Ecto neural progenitor cell (in vitro differentiated cells): ENCODE results near the gene NPPC.

Experiments used
- DNase-seq: peaks from one replicate; pipeline ENCODE4 v3.0.0-alpha.2; 2018; ENCODE audit warnings: low spot score

Gene NPPC

DNA sequence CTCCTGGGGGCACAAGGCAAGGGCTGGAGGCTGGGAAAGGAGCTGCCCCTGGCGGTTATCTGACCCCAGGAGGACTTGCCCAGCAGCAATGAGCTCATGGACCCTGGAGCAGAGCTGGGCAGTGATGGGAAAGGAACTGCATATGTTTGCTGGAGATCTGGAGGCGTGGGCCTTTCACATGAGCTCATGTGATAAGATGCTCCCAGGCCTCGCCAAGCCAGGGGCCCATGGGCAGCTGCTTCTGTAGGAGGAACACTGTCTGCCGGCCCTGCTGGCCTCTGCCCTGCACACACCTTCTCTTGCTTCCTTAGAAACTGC lies 9.0 kb upstream of the NPPC start:
- peak; percentile 44 for DNase-seq

GRCh38 chr2:231934441-231935206 lies 8.4 kb upstream of the NPPC start:
- DNase-seq = peak; percentile 34

- DNase-seq = no peak
Observed at GRCh38 chr2:231933916-231934401, 7.8 kb upstream of the NPPC start.

DNA sequence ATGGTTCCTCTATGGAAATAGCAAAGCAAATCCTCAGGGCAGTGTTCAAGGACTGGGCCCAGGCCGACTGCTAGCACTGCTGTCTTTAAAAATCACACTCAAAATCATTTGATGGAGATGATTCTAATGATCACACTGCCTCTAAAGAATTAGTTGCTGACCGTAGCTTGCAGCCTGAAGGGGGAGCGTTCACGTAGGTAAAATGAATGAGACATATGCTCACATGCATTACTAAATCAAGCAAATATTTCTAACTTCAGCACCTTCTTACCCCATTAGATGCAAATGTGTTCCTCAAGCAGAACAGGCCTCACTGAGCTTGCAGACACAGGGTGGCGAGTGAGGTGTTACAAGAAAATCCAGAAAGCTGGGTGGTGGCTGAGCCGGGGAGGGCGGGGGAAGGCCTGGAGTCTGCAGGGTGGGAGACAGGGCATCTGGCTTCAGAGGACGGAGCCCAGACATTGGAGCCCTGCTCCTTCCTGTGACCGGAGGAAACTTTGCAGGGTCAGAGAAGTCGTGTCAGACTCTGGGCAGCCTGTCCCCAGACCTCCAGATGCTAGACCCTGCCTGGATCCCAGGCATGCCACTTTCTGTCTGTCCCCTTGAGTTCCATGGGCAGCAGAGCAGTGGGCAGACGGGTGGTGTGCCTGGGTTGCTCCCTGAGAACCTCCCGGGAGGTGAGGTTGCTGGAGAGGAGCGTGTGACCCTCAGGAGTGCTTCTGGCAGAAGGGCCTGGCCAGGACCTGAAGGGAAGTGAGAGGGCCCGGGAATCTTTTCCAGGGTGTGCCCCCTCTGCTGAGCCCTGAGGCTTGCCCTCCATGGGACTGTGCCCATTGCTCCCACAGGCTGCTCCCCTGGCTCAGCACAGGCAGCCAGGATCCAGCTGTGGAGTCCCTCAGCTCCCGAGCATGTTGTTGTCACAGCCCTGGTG lies 7.1 kb upstream of the NPPC start:
- peak; percentile 43 for DNase-seq

GRCh38 chr2:231932711-231932970 lies 6.4 kb upstream of the NPPC start:
- peak; percentile 17 for DNase-seq

DNA sequence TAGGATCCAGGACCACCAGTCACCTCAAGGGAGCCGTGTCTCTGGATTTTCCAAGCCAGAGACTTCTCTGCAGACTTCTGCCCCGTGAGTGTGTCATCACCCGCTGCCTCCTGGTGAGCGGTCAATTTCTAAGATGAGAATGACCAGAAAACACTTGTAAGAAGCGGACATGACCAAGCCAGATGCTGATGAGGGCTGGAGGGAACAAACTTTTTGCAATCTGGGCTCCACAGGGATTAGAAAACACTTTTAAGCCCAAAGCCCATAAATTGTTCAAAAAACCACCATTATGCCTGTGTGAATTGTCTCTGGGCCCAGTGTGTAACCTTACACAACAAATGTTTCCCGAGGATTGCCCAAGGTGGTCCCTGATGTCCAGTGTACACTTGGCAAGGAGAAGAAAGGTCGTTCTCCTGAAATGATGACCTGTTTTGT lies 5.3 kb upstream of the NPPC start:
- DNase-seq = peak; percentile 15

DNA sequence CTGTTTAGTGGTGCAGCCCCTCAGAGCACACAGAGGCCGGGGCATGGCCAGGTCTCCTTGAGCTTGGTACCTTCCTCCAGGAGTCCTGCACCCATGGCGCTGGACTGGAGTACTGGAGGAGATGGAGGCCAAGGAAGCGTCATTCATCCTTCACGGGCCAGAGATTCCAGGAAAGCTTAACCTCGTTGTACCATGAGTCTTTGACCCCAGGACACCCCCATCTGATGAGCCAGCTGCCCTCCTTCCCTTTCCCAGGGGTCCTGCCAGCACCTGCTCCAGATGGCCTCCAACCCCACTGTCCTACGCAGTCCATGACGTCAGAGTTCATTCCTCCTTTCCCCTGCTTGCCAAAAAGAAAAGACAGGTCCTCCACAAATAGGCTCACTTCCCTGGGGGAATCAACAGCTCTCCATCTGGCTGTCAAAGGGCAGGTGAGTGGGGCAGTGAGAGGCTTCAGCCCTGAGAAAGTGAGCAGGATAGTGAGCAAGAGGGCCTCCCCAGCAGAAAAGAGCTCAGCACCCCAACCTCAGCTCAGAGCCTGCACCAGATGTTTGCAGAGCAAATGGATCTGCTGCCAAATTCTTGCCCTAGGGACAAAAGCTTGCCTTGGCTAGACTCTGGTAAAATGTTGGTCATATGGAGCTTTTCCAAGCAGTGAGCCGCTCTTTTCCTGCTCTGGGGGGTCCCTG lies 4.5 kb upstream of the NPPC start:
- peak; percentile 31 for DNase-seq

DNA sequence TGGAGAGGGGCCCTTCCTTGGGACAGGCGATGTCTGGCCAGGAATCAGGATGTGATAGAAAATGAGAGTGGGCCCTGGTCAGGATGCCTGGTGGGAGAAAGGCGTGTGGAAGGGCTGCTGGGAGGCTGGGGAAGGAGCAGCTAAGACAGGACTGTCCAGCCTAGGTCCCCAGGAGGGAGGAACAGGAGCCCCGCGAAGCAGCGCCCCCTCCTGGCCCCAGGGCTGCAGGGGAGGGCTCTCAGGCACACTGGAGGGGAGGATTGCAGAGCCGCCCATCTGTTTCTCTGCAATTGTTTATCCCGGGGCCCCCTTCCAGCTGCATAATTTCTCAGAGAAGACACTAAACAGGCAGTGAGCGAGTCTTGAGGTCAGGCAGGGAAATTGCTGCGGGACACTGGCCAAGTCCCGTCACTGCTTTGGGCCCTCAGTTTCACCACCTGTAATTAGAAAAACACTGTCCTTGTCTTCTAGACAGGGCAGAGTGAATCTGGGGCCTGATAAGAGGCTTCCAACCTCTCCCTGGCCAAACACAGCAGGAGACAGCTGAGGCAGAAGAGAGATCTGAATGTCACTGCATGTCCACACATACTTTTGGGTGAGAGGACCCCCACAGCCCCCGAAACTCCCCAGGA lies 3.9 kb upstream of the NPPC start:
- DNase-seq = peak; percentile 67

DNA sequence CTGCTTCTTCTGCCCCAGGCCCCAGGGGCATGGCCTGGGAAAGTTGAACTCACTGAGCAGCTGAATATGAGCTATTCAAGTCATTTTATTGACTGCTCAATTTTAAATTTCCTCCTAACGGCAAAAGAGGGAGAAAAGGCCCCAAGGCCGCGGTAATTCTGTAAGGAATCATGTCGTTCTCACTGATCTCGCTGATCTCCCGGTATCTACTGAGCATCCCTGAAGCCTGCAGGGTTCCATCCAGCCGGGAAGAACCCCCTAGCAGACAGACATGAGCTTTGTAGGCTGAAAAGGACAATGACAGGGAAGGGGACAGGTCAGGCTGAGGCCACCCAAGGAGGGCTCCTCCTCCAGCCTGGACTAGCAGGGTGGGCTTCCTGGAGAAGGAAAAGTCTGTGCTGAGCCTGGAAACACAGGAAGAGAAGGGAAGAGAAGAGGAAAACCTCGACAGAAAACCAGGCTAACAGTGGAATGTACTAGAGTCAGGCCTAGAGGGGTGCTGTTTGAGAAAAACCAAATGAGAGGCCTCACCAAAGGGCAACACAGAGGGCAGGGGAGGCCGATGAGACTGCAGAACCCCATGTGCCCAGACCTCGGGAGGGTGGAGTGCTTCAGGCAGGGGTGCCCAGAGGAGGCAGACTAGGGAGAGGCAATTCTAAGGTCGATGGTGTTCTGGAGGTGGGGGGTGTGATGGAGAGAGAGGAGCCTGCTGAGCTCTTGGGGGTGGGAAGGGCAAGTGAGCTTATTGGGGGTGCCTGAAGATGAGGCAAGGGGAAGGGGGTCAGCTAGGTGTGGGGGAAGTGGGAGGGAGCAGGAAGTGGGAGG lies 2.9 kb upstream of the NPPC start:
- peak; percentile 46 for DNase-seq

GRCh38 chr2:231928481-231928880 lies 2.3 kb upstream of the NPPC start:
- peak; percentile 56 for DNase-seq

- DNase-seq = peak; percentile 46
Observed at GRCh38 chr2:231927566-231927890, 1.3 kb upstream of the NPPC start.

- no peak for DNase-seq
Observed at GRCh38 chr2:231926761-231927565, 767 bp upstream of the NPPC start.

DNA sequence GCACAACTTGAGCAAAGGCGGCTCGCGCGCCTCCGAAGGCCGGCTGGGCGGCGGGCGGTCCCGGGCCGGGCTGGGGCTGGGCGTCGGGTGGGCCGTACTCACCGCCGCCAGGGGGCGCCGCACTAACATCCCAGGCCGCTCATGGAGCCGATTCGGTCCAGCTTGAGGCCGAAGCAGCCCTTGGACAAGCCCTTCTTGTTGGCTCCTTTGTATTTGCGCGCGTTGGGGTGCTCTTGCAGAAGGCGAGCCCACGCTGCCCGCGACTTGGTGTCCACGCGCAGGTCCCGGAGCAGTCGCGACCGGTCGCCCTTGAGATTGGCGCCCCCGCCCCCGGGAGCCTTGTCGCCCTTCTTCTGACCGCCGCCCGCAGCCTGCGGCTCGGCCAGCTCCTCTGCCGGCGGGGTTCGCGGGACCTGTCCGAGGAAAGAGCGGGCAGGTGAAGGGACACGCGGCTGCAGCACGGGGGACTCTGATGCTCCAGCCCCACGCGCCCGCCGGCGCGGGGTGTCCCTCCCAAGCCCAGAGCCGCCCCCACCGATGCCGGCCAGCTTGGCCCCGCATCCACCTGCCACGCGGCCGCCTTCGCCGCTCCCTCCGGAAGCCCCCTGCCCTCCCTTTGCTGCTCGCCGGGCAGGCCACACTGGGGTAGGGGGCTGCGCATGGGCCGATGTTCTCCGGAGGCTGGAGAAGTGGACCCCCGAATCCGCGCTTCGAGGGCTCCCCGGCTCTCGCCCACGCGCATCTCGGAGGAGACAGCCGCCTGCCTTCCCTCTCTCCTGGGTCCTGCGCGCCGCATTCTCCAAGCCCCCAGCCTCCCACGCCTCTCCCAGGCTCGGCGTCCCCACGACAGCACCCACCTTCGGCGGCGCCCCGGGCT lies 655 bp downstream of the NPPC start:
- peak; percentile 93 for DNase-seq

GRCh38 chr2:231924889-231925275 lies 1.3 kb downstream of the NPPC start:
- no peak for DNase-seq

GRCh38 chr2:231923951-231924888 lies 2.0 kb downstream of the NPPC start:
- no peak for DNase-seq

DNA sequence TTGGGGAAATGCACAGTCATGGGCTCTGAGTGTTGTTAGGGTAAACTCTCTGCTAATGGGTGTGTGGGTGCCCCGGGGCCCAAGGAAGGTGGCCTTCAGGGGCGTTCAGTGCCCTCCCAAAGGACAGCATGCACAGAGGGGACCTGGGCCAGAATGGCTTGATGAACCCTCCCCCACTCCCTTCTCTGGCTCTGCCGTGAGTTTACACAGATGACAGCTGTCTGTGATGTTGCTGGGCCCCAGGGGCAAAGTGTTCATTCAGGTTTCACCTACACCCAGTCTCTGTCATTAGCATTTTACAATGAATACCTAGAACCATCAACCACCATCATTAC lies 3.2 kb downstream of the NPPC start:
- no peak for DNase-seq

GRCh38 chr2:231922311-231923009 lies 3.7 kb downstream of the NPPC start:
- no peak for DNase-seq

DNA sequence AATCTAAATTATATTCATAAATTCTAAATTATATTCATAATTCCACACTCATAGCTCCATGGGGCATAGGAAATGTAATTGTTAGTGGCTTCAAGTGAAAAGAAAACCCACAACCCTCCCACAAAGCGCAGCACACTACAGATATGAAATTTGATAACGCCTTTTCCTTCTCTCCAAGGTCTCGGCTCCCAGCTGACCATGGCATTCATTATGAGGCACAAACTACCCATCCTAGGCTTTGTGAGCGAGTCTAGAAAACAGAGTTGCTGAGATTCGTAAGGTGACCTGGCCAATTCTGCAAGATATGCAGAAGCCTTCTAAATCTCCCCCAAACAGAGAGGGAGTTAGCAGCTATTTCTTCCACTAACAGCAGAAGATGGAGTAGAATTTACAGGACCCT lies 5.4 kb downstream of the NPPC start:
- no peak for DNase-seq
